ENCODE measurements around the gene ESR1.
A peak's percentile ranks its signal among the peaks of the same experiment; 100 is the strongest.

The ESR1 gene

GRCh38 chr6:152146385-152146784, 338.9 kb downstream of the ESR1 start:
- Histone ChIP-seq H2AK5ac (ENCODE audit: low read depth, low read length) (no peak overlapping the region), H3K4me2 (ENCODE audit: insufficient read depth, low read length, poor library complexity, severe bottlenecking) (no peak overlapping the region), H3K4ac (ENCODE audit: low read length) (no peak overlapping the region), H3K4me1 (ENCODE audit: control insufficient read depth in 2 of 2, insufficient read depth in 1 of 2, low read depth in 1 of 2, low read length in 2 of 2) (no peaks in the 10 kb centered on the region), H3K18ac (ENCODE audit: low read length) (no peak overlapping the region), H3K36me3 (replicated peaks in 1 of 2; ENCODE audit: control insufficient read depth in 2 of 2, insufficient read depth in 2 of 2, low read length in 2 of 2) (no peaks in the 10 kb centered on the region), H3K27ac (replicated peaks; ENCODE audit: low read length) (no peak overlapping the region), H2BK5ac (ENCODE audit: low read length) (no peak overlapping the region), H4K8ac (ENCODE audit: low read depth, low read length) (no peak overlapping the region), H2BK15ac (ENCODE audit: low read length) (no peak overlapping the region), H3K14ac (ENCODE audit: low read length) (no peak overlapping the region), H4K91ac (ENCODE audit: low read depth, low read length, poor library complexity) (no peak overlapping the region), H2AFZ (ENCODE audit: low read length) (no peak overlapping the region), H3K79me1 (ENCODE audit: low read depth, low read length) (no peaks in the 10 kb centered on the region), H3K9ac (ENCODE audit: low read depth, low read length, poor library complexity) (no peak overlapping the region), H3K27me3 (ENCODE audit: control insufficient read depth in 3 of 3, insufficient read depth in 3 of 3, low read depth in 1 of 3, low read length in 3 of 3) (no peaks in the 10 kb centered on the region), H3K4me3 (ENCODE audit: low read length in 2 of 2) (no peak overlapping the region), H3K9me3 (replicated peaks in 1 of 2; ENCODE audit: control insufficient read depth in 2 of 2, insufficient read depth in 1 of 2, low read depth in 1 of 2, low read length in 2 of 2) (no peaks in the 10 kb centered on the region), H3K23ac (ENCODE audit: low read depth, low read length, poor library complexity) (no peak overlapping the region), H2BK12ac (ENCODE audit: low read length) (no peak overlapping the region), H2BK120ac (ENCODE audit: low read depth, low read length) (no peak overlapping the region)
- no peak for DNase-seq (ENCODE audit: low spot score)
- no CpG with 5 or more reads among the region's 1 CpG for WGBS, 2 donors (ENCODE audit: extremely low coverage in 2 of 2, insufficient read length in 2 of 2, insufficient replicate concordance in 1 of 2)

GRCh38 chr6:152147269-152147668, 339.8 kb downstream of the ESR1 start:
- Histone ChIP-seq H3K79me1 (ENCODE audit: low read depth, low read length) (no peaks in the 10 kb centered on the region), H3K18ac (ENCODE audit: low read length) (peak overlapping the region; percentile 5)
- WGBS, 2 donors (ENCODE audit: extremely low coverage in 2 of 2, insufficient read length in 2 of 2, insufficient replicate concordance in 1 of 2), result no CpG with 5 or more reads among the region's 6 CpGs

GRCh38 chr6:152148412-152148811, 340.9 kb downstream of the ESR1 start:
- no peak overlapping the region for H3K23ac ChIP-seq (ENCODE audit: low read depth, low read length, poor library complexity)

More at GRCh38 chr6:152147269-152147668, 339.8 kb downstream of the ESR1 start:
- no peaks in the 10 kb centered on the region for H3K27me3 ChIP-seq (ENCODE audit: control insufficient read depth in 3 of 3, insufficient read depth in 3 of 3, low read depth in 1 of 3, low read length in 3 of 3)
- H3K4me3 ChIP-seq (ENCODE audit: low read length in 2 of 2), result no peak overlapping the region
- no peak overlapping the region for H2BK15ac ChIP-seq (ENCODE audit: low read length)
- H4K91ac ChIP-seq (ENCODE audit: low read depth, low read length, poor library complexity), result no peak overlapping the region
- no peak overlapping the region for H3K27ac ChIP-seq (replicated peaks; ENCODE audit: low read length)
- no peak overlapping the region for H2BK5ac ChIP-seq (ENCODE audit: low read length)
- no peaks in the 10 kb centered on the region for H3K9me3 ChIP-seq (replicated peaks in 1 of 2; ENCODE audit: control insufficient read depth in 2 of 2, insufficient read depth in 1 of 2, low read depth in 1 of 2, low read length in 2 of 2)
- H2BK120ac ChIP-seq (ENCODE audit: low read depth, low read length), result no peak overlapping the region
- no peaks in the 10 kb centered on the region for H3K36me3 ChIP-seq (replicated peaks in 1 of 2; ENCODE audit: control insufficient read depth in 2 of 2, insufficient read depth in 2 of 2, low read length in 2 of 2)
- no peak for DNase-seq (ENCODE audit: low spot score)
- no peak overlapping the region for H3K23ac ChIP-seq (ENCODE audit: low read depth, low read length, poor library complexity)
- H2AFZ ChIP-seq (ENCODE audit: low read length), result no peak overlapping the region
- H3K4me1 ChIP-seq (ENCODE audit: control insufficient read depth in 2 of 2, insufficient read depth in 1 of 2, low read depth in 1 of 2, low read length in 2 of 2), result no peaks in the 10 kb centered on the region
- H3K9ac ChIP-seq (ENCODE audit: low read depth, low read length, poor library complexity), result no peak overlapping the region
- H3K14ac ChIP-seq (ENCODE audit: low read length), result no peak overlapping the region
- no peak overlapping the region for H4K8ac ChIP-seq (ENCODE audit: low read depth, low read length)
- H3K4me2 ChIP-seq (ENCODE audit: insufficient read depth, low read length, poor library complexity, severe bottlenecking), result no peak overlapping the region
- H2BK12ac ChIP-seq (ENCODE audit: low read length), result no peak overlapping the region
- no peak overlapping the region for H2AK5ac ChIP-seq (ENCODE audit: low read depth, low read length)
- H3K4ac ChIP-seq (ENCODE audit: low read length), result no peak overlapping the region

GRCh38 chr6:152150196-152150595, 342.7 kb downstream of the ESR1 start:
- Histone ChIP-seq H3K18ac (ENCODE audit: low read length) (no peak overlapping the region), H2BK120ac (ENCODE audit: low read depth, low read length) (no peak overlapping the region), H3K4me1 (ENCODE audit: control insufficient read depth in 2 of 2, insufficient read depth in 1 of 2, low read depth in 1 of 2, low read length in 2 of 2) (no peaks in the 10 kb centered on the region), H3K4ac (ENCODE audit: low read length) (no peak overlapping the region), H4K91ac (ENCODE audit: low read depth, low read length, poor library complexity) (no peak overlapping the region), H4K8ac (ENCODE audit: low read depth, low read length) (no peak overlapping the region), H3K14ac (ENCODE audit: low read length) (no peak overlapping the region), H3K9me3 (replicated peaks in 1 of 2; ENCODE audit: control insufficient read depth in 2 of 2, insufficient read depth in 1 of 2, low read depth in 1 of 2, low read length in 2 of 2) (no peaks in the 10 kb centered on the region), H3K36me3 (replicated peaks in 1 of 2; ENCODE audit: control insufficient read depth in 2 of 2, insufficient read depth in 2 of 2, low read length in 2 of 2) (no peaks in the 10 kb centered on the region), H2AFZ (ENCODE audit: low read length) (no peak overlapping the region), H3K27me3 (ENCODE audit: control insufficient read depth in 3 of 3, insufficient read depth in 3 of 3, low read depth in 1 of 3, low read length in 3 of 3) (no peaks in the 10 kb centered on the region), H3K23ac (ENCODE audit: low read depth, low read length, poor library complexity) (no peak overlapping the region), H3K4me2 (ENCODE audit: insufficient read depth, low read length, poor library complexity, severe bottlenecking) (no peak overlapping the region), H2BK15ac (ENCODE audit: low read length) (no peak overlapping the region), H3K79me1 (ENCODE audit: low read depth, low read length) (no peaks in the 10 kb centered on the region), H2BK12ac (ENCODE audit: low read length) (no peak overlapping the region), H3K27ac (replicated peaks; ENCODE audit: low read length) (no peak overlapping the region), H3K4me3 (ENCODE audit: low read length in 2 of 2) (no peak overlapping the region), H2BK5ac (ENCODE audit: low read length) (no peak overlapping the region), H3K9ac (ENCODE audit: low read depth, low read length, poor library complexity) (no peak overlapping the region), H2AK5ac (ENCODE audit: low read depth, low read length) (no peak overlapping the region)
- no CpG with 5 or more reads among the region's 3 CpGs for WGBS, 2 donors (ENCODE audit: extremely low coverage in 2 of 2, insufficient read length in 2 of 2, insufficient replicate concordance in 1 of 2)
- DNase-seq (ENCODE audit: low spot score), result no peak

More at GRCh38 chr6:152148412-152148811, 340.9 kb downstream of the ESR1 start:
- Histone ChIP-seq H3K4me1 (ENCODE audit: control insufficient read depth in 2 of 2, insufficient read depth in 1 of 2, low read depth in 1 of 2, low read length in 2 of 2) (no peaks in the 10 kb centered on the region), H3K9me3 (replicated peaks in 1 of 2; ENCODE audit: control insufficient read depth in 2 of 2, insufficient read depth in 1 of 2, low read depth in 1 of 2, low read length in 2 of 2) (no peaks in the 10 kb centered on the region), H2BK5ac (ENCODE audit: low read length) (no peak overlapping the region), H3K27me3 (ENCODE audit: control insufficient read depth in 3 of 3, insufficient read depth in 3 of 3, low read depth in 1 of 3, low read length in 3 of 3) (no peaks in the 10 kb centered on the region), H2AK5ac (ENCODE audit: low read depth, low read length) (no peak overlapping the region), H2AFZ (ENCODE audit: low read length) (no peak overlapping the region), H3K36me3 (replicated peaks in 1 of 2; ENCODE audit: control insufficient read depth in 2 of 2, insufficient read depth in 2 of 2, low read length in 2 of 2) (no peaks in the 10 kb centered on the region), H3K79me1 (ENCODE audit: low read depth, low read length) (no peaks in the 10 kb centered on the region), H3K14ac (ENCODE audit: low read length) (no peak overlapping the region), H3K4ac (ENCODE audit: low read length) (no peak overlapping the region), H2BK120ac (ENCODE audit: low read depth, low read length) (no peak overlapping the region), H3K4me3 (ENCODE audit: low read length in 2 of 2) (no peak overlapping the region), H2BK12ac (ENCODE audit: low read length) (no peak overlapping the region), H3K9ac (ENCODE audit: low read depth, low read length, poor library complexity) (peak overlapping the region; percentile 51), H4K91ac (ENCODE audit: low read depth, low read length, poor library complexity) (no peak overlapping the region), H3K4me2 (ENCODE audit: insufficient read depth, low read length, poor library complexity, severe bottlenecking) (no peak overlapping the region), H3K27ac (replicated peaks; ENCODE audit: low read length) (no peak overlapping the region), H3K18ac (ENCODE audit: low read length) (no peak overlapping the region), H2BK15ac (ENCODE audit: low read length) (no peak overlapping the region), H4K8ac (ENCODE audit: low read depth, low read length) (no peak overlapping the region)
- no CpG with 5 or more reads among the region's 1 CpG for WGBS, 2 donors (ENCODE audit: extremely low coverage in 2 of 2, insufficient read length in 2 of 2, insufficient replicate concordance in 1 of 2)
- DNase-seq (ENCODE audit: low spot score), result no peak

All from neuronal stem cell (in vitro differentiated cells).